NOMO-1 treated with DMSO at 0.1 percent for 48 hours (cell line): ENCODE results near the gene TMBIM4.

Experiments
- DNase-seq: peaks from one replicate; lab custom pipeline; 2025; ENCODE audit not compliant: unreplicated experiment; lab: John Stamatoyannopoulos, UW

The TMBIM4 gene

DNA sequence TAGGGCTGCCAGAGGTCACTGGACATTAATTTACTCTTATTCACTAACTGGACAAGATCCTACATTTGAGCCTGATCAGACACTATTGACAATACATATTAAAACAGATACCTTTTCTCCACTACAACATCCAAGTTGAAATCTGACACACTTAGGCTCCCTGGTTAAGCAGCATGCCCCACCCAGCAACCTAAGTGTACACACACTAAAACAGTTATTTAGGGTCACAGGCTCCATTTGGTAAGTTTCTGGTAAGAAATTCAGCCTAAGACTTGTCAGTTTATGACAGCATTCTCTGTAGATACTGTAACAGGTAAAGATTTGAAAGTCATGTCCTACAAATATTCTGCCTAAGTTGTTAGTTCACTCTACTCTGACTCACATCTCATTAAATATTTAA is 27.0 kb downstream of the TMBIM4 start:
- no peak for DNase-seq

DNA sequence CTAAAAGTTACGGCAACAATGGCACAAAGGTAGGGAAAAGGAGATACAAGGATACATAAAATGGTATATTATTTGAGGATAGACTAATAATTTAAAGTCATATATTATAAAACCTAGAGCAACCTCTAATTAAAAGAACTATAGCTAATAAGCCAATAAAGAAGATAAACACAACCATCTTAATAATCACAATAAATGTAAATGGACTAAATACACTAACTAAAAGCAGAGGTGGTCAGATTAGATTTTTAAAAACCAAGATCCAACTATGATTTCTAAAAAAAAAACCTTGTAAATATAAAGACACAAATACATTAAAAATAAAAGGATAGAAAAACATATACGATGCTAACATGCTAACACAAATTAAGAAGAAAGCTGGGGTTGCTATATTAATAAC is 28.5 kb downstream of the TMBIM4 start:
- DNase-seq = no peak

DNA sequence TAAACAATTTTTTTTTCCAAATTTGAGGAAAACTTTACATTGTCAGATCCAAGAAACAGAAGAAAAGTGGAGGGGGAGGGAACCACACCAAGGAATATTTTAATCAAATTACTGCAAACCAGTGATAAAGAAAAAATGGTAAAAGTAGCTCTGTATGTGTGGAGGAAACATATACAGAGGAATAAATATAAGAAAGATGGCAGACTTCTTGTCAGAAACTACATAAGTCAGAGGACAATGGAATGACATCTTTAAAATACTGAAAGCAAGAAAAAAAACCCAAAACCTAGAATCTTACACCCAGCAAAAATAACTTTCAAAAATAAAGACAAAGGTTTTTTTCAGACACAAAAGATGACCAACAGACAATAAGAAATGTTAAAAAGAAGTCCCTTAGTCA is 29.1 kb downstream of the TMBIM4 start:
- DNase-seq = peak; percentile 24

DNA sequence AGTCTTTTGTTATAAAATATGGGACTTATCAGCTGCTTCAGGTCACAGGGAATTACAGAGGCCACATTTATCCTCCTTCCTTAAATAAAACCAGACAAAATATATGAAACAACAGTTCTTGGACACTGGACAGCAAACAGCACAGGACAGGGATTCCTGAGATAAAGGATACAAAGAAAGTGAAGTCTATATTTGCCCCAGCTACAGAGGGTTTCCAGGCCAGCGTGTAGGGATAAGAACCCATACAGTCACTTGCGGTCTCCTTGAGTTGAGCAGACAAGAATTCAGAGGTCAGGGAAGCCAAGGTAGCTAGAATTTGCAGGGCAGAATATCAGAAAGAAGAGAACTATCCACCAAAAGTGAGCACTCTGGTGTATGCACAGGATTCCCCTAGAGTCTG is 30.5 kb downstream of the TMBIM4 start:
- no peak for DNase-seq

DNA sequence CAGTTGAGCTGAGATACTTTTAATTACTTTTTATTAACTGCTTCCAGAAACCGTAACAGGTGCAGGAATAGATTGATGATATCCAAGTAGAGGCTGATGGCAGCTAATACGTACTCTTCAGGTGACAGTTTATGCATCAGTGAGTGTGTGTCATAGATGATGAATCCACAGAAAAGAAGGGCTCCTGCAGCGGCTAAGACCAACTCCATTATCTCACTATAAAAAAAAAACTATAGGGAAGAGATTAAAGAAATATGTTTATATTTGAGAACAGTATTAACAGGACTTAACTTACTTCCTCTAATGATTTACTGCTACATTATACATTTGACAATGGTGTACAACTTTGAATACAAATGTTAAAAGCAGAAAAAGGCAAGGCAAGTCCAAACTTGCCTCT is 31.9 kb downstream of the TMBIM4 start:
- DNase-seq = no peak

DNA sequence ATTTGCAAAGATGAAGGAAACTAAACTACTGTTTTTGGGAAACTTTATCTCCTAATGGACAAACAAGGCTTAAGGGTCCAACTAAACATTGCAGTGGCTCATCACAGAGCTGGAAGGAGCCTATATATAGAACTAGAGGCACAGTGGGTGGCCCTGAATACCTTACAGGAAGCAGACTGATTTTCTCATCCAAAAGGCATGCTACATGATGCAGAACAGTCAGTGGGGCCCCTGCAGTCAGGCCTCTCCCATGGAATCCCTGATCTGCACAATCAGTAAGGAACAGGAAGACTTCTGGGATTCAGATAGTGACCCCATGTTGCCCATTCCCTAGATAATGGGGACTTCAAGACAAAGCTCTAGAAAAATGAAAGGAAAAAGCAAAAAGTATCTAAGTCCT is 37.4 kb downstream of the TMBIM4 start:
- no peak for DNase-seq

DNA sequence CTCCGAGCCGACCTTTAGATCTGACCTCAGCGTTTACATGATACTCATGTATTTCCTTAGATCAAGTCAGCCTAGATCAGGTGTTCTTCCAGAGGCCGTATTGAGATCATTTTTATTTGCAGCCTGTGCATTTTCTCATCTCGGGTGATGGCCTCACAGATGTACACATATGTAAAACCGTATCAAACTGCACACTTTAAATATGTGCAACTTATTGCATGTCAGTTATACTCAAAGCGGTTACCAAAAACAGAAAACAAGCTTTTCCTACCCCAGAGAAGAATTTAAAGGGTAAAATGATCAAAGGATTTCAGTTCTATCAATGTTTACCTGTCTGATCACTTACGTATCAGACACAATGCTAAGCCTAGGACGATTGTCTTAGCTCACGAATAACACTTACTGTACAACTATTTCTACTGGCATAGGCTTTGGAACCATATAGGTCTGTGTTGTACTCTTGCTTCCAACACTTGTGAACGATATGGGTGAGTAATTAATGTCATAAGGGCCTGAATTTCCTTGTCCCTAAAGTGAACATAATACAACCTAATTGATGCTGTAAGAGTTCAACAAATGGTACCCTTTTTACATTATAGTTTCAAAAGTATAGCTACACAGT is 38.6 kb downstream of the TMBIM4 start:
- no peak for DNase-seq

DNA sequence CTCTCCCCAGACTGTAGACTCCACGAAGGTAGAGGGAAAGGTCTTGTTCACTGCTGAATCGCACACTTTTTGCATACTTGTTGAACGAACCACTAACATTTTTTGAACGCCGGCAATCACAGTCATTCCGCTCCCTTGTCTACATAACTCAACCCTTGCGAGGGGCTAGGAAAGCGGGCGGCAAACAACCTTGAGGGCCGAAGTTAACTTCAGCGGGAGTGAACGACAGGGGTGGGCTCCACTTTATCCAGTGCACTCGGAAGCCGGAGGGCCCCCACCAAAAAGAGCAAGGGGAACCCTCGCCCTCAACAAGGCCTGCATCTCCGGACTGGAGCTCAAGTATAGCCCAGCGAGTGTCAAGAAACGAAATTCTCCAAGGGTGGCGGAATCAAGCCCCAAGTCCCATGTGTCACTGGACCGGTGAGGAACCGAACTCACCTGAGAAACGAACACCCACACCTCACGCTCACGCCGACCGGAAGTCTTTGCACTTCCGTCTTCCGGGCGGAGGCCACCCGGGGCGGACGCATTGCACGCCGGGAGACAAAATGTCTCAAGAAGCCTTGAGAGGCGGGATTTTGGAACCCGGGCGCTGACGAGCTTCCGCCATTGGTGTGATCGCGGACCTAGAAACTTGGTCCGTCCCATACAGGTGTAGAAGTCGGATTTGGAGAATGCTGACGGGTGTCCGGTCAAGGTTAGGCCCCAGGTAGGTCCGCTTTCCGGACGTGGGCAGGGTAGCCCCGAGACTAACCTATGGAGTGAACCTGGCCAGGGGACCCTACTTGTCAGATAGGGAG is 39.3 kb downstream of the TMBIM4 start, which contains the start of gene LLPH:
Gene LLPH (minus strand): TSS at position 484 of the 800 bp plus-strand sequence. CDS start 1,644 bp downstream, outside the sequence.
- peak; percentile 83 for DNase-seq

DNA sequence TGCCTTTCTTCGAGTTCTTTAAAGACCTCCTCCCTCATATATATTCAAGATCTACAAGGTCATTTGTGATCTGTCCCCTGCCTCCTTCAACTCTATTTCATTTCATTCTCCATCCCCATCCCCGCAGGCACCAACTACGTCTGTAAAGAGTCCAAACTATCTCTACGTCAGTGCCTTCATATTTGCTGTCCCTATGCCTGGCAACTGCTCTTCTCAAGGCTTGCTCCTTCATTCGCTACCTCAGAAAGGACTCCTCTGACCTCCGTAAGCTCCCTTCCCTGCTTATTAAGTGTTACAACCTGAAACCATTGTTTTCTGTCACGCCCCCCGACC is 39.9 kb downstream of the TMBIM4 start:
- peak; percentile 24 for DNase-seq

DNA sequence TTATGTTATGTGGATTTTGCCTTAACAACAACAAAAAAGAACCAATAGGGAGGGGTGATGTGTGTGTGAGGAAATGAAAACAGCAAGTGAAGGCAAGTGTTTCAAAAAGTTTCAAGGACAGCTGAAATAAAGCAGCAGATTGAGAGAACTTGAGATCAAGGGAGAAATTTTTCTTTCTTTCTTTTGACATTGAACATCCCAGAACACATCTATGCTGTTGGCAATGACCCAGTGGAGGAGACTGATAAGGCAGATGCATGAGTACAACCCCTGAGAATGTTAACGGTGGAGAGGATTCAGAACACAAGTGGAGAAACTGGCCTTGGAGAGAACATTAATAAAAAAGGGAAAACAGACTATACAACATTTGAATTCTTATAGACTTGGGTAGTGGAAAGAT is 42.1 kb downstream of the TMBIM4 start:
- DNase-seq = no peak

DNA sequence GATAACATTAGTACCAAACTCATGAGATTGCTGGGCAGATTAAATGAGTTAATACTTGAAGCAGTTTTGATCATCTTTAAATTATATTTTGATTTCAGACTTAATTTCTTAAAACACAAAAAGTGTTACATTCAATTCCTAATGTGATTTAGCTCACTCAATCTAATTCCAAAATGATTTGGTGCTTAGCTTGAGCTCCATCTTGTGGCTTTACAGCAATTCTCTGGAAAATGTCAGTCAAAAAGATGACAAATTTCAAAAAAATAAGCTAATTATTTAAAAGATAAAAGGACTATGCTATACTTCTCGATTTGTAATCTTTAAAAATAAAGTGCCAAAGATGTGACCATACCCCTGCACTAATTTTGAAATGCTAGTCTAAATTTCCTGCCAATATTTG is 49.3 kb downstream of the TMBIM4 start:
- no peak for DNase-seq

DNA sequence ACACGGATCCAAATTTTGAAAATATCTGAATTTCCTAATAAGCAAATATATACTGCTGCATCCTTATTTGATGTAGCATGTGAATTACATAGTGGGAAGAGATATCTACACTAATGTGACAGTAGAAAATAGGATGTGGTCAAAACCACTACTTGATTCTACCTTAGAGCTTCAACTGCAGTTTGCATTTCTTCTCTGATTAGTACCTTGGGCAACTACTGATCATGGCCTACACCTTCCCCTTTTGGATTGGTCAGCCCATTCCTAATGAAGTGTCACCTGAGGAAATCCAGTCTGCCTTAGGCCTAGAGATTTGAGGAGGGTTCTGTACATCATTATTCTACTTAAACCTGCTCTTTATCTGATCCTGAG is 49.9 kb downstream of the TMBIM4 start:
- DNase-seq = peak; percentile 84

DNA sequence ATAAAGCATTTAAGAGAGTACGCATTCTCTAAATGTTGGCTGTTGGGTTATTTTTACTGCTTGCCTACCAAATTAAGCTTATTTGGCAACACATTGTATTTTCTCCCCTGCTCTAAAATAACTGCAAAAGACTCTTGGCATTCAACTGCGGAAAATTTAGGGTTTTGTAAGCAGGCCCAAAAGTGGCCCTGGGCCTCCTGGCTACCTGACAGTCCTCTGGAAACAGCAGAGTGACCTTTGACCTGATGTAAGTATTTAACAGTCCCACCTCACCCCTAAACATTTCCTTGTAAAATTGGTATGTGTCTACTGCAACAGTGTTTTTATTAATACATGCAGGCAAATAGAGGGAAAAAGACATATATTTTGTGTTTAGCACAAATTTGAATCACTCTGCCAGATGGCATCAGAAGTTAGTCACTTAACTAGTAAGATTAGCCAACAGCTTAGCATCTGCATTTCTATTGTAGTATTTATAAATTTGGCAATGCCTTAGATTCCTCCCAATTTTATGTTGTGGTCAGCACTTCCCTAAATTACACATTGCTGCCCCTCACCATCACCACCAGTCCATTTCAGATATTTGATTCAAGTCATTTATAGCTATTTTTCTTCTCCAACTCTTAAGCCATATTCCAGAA is 50.4 kb downstream of the TMBIM4 start:
- peak; percentile 82 for DNase-seq

DNA sequence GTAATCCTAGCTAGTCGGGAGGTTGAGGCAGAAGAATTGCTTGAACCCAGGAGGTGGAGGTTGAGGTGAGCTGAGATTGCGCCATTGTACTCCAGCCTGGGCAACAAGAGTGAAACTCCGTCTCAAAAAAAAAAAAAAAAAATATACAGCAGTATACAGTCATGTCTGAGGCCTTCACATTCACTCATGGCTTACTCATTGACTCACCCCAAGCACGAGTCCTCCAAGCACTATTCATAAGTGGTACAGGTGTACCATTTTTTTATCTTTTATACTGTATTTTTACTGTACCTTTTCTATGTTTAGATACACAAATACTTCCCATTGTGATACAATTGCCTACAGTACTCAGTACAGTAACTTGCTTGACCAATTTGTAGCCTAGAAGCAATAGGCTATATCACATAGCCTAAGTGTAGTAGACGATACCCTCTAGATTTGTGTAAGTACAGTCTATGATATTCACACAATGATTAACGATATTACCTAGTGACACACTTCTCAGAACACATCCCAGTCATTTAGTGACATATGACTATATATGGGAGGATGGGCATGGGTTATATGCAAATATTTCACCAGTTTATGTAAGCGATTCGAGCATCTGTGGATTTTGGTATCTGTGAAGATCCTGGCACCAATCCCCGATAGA is 51.4 kb downstream of the TMBIM4 start:
- DNase-seq = no peak

DNA sequence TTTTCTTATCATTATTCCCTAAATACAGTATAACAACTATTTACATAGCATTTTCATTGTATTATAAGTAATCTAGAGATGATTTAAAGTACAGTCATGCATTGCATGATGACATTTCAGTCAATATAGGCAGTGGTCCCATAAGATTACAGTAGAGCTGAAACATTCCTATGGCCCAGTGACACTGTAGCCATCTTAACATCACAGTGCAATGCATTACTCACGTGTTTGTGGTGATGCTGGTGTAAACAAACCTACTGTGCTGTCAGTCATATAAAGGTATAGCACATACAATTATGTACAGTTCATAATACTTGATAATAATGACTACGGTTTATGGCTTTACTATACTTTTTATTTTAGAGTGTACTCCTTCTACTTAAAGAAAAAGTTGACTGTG is 52.6 kb downstream of the TMBIM4 start:
- DNase-seq = no peak

DNA sequence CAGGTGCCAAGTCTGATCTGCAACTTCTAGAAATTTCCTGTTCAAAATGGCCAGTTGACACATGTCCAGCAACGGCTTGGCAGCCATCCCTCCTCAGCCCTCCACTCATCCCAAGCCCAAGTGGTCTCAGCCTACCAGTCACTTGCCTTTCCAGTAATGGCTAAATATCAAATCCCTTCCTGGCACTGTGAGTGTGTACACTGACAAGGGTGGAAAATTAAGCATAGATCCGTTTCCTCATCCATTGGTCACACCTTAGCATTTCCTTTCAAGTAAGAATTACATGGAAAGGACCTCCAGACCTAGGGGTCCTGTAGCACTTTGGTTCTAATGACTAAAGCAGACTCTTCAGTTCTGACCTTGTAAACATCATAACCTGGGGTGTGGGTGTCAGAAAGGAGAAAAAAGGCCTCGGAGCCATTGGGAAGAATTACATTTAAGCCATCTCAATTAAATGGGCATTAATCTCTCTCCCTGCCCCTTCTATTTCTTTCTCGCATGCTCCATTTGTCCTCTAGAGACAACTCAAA is 54.7 kb downstream of the TMBIM4 start:
- DNase-seq = no peak

DNA sequence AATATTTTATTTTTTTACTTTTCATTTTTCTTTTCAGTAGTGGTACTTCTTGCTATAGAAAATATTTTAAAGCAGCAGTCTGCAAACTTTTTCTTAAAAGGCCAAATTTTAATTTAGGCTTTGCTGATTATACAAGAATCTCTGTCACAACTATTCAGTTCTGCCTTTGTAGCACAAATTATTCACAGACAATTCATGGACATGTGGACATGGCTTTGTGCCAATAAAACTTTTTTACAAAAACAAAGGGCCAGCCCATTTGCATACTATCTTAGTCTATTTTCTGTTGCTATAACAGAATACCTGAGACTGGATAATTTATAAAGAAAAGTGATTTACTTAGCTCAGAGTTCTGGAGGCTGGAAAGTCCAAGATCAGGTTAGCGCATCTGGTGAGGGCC is 56.3 kb downstream of the TMBIM4 start:
- DNase-seq = no peak

DNA sequence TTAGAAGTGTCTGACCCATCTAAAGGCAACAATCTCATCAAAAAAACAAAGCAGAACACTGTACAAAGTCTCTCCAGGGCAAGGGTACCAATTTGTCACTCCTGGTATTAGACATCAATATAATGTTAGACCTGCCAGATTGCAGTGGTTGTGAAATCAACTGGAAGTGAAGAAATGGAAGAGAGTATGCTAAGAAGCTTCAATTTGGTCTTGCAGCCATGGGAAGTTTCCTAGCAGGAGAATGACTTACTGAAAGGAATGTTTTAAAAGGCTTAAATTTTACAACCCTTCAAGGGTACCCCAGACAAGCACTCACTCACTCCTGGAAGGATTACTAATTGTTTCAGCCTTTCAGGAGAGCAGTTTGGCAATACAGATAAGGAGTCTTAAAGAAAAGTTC is 58.2 kb downstream of the TMBIM4 start:
- peak; percentile 34 for DNase-seq

DNA sequence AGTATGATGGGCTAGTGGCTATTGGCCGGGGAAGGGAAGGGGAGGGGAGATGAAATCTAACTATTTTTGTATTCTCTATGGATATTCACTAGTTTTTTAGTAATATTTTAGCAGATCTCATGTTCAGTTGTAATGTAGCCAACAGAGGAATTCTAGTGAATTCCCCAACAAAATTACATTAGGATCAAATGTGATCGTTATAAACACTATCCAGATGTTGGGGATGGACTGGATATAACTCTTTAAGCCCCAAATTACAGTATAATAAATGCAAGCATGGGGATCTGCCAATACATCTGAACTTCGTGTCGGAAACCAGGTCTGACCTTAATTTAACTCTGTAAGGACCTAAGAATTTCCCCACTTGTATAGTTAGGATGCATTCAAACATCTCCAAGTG is 60.7 kb downstream of the TMBIM4 start:
- DNase-seq = no peak

DNA sequence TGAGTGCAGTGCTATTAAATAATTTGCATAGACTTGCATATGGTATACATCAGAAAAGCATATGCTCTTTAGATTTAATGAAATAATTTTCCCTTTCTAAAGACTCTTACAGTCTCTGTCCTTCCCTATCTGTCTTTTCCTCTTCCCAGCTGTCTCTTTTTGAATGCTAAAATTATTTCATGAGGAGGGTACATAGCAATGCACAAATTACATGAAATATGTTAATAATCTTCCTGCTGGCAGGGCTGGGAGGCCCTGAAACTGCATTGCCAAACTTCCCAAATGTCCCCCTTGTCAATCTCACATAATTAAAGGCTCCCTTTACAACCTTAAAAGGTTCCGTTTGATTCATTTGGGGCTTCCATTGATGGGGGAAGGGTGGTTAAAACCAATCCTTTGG is 61.4 kb downstream of the TMBIM4 start:
- no peak for DNase-seq

DNA sequence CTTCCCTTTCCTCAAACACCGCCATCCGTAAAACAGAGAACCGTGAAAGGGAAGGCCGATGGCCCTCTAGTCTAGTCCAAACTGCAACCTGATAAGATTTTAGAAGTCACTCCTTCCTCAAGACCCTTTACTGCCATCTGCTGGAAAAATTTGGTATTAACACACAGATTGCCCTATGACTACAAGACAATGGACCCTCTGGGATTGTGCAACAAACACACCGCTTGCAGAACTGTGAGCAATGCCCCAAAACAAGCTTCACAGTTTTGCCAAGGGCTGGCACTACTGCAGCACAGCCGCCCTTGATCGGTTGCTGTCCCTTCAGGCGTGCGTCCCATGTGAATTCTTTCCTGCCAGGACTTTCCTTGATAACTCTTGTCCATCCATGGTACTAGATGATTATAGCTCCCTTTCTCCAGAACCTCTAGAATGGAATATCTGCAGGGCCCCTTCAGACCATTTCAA is 62.3 kb downstream of the TMBIM4 start:
- DNase-seq = peak; percentile 93
